GM10266 (cell line): ENCODE measurements around the gene CCDC182.

Source experiments
- DNase-seq: peaks from one replicate; pipeline ENCODE4 v3.0.0; 2012; ENCODE audit errors: extremely low spot score
- CTCF ChIP-seq: IDR thresholded peaks from 2 replicates; pipeline ENCODE4 v1.5.1; 2012; ENCODE audit warnings: mild to moderate bottlenecking, low read depth; ENCODE audit not compliant: control insufficient read depth, insufficient read depth; ENCODE audit errors: missing control alignments

The CCDC182 gene

DNA sequence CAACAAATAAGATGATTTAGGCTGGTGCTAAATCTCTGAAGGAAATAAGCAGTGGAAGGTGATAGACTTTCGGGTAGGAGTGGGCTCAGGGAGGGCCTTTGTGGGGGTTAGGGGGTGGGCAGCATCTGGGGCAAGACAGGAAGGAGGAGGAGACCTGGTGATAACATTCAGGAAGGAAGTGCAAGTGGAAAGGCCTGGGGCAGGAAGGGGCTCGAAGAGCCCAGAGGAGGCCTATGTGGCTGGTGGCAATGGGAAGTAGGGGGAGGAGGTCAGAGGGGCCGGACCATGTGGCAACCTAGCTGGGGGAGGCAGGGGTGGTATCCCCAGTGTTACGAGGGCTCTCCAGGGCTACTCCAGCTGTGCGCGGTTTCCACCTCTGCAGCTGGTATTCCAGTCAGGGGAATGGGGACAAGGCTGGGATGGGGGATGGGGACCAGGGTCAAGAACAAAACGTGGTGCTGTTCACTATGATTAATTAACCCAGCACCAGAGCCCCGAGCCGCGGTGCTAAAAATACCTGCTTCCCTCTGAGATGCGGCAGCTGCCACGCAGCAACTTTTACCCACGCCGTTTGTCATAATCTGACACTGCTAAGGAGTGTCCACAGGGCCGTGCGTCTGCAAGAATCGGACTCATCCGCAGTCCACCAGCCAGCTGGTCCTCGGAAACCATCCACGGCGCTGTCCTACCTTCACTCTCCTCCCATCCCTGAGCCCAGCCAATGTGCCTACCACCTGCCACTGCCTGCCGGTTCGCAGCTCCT is 5.2 kb upstream of the CCDC182 start:
- DNase-seq, result no peak
- TF ChIP-seq CTCF, result no peak

- no peak for DNase-seq
- no peak for TF ChIP-seq CTCF
Measured at GRCh38 chr17:57749701-57750100, 4.6 kb upstream of the CCDC182 start.

- DNase-seq, result peak; percentile 58
- peak; percentile 77 for TF ChIP-seq CTCF
Measured at GRCh38 chr17:57747221-57748017, 2.3 kb upstream of the CCDC182 start.

DNA sequence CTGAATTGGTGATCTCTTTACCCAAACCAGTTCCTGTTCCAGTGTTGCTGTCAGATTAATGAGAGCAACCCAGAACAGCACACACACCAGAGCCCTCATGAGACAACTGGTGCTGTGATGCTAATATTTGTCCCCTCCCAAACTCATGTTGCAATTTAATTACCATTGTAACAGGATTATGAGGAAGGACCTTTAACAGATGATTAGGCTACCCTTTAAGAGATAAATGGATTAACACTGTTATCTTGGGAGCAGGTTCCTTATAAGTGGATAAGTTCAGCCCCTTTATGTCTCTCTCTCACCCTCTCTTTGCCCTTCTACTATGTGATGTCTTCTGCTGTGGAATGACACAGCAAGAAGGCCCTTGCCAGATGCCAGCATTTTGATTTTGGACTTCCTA is 1.1 kb upstream of the CCDC182 start:
- no peak for DNase-seq
- TF ChIP-seq CTCF, result no peak

GRCh38 chr17:57744195-57745170 is 616 bp downstream of the CCDC182 start:
- TF ChIP-seq CTCF, result no peak
- DNase-seq, result no peak

DNA sequence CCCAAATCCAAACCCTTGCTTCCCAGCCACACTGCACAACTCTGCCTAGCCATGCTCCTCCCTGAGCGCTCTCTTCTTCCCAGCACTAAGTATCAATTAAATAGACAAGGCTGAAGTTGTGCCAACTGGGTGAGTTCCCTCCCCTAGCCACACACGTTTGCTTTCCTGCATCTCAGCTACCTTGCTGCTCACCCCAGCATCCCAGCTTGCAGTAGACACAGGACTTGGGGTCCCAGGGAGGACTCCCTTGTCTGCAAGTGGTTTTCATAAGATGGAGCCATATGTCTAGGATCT is 4.9 kb downstream of the CCDC182 start:
- no peak for TF ChIP-seq CTCF
- no peak for DNase-seq
